Measurements from ENCODE around the gene SRPK2. TPM values are rescaled to one million over a fixed set of nuclear protein-coding genes. Genes with fewer than 3 reads are reported as not detected.

Gene SRPK2
- total and polyA plus RNA-seq, 2 of the 8 experiments (the other 6 are each of a cell fraction or from before 2014, with no cell fraction given): 10.0 to 47.1 TPM

GRCh38 chr7:105087981-105088380, 300.7 kb downstream of the SRPK2 start (continued):
- no peak for TF ChIP-seq E2F6 (IDR thresholded peaks at IDR 0.05)
- TF ChIP-seq POLR2A (IDR thresholded peaks at IDR 0.05; ENCODE audit: control extremely low read depth in 1 of 2, low read depth in 2 of 2, low read length in 2 of 2): no peak
- no peak for TF ChIP-seq ATF2 (IDR thresholded peaks at IDR 0.05; ENCODE audit: low read length)
- no peak for TF ChIP-seq HDAC2 (IDR thresholded peaks at IDR 0.05; ENCODE audit: borderline replicate concordance in 1 of 2, low read depth in 2 of 2, low read length in 2 of 2)
